Stimulated activated naive CD4-positive, alpha-beta T cell treated with Interleukin-2 at 50 U/mL for 16 hours (primary cell): ENCODE measurements around the gene ZNF892.
"Not testable (repeated sequence)": the region's sequence is repeated elsewhere in the genome, so short reads cannot be mapped to it uniquely, and the experiment has no call there.

Experiments used
- DNase-seq: peaks from one replicate; lab custom pipeline; 2025; lab: John Stamatoyannopoulos, UW

The ZNF892 gene

GRCh38 chr2:95225658-95226057 lies 18.3 kb downstream of the ZNF892 start:
- no peak for DNase-seq

GRCh38 chr2:95231723-95232122 lies 24.4 kb downstream of the ZNF892 start:
- no peak for DNase-seq

GRCh38 chr2:95232232-95232631 lies 24.9 kb downstream of the ZNF892 start:
- no peak for DNase-seq

GRCh38 chr2:95234286-95234785 lies 27.0 kb downstream of the ZNF892 start:
- DNase-seq = no peak

GRCh38 chr2:95234816-95235215 lies 27.5 kb downstream of the ZNF892 start:
- DNase-seq = no peak

- no peak for DNase-seq
Observed at GRCh38 chr2:95238131-95238530, 30.8 kb downstream of the ZNF892 start.

GRCh38 chr2:95240091-95240490 lies 32.8 kb downstream of the ZNF892 start:
- no peak for DNase-seq

- no peak for DNase-seq
Observed at GRCh38 chr2:95240556-95240955, 33.2 kb downstream of the ZNF892 start.

GRCh38 chr2:95242084-95242483 lies 34.8 kb downstream of the ZNF892 start:
- not testable (repeated sequence) for DNase-seq
